Right ventricle myocardium inferior (tissue), 1 donor: ENCODE results near the gene AHCYL2. TPM values are rescaled to one million over a fixed set of nuclear protein-coding genes. Genes with fewer than 3 reads are reported as not detected.
"Not testable (repeated sequence)": the region's sequence is repeated elsewhere in the genome, so short reads cannot be mapped to it uniquely, and the experiment has no call there.

Source experiments
- ATAC-seq: fragments of 200-7000 bp; cut with Tn5 transposase; one replicate; pipeline ENCODE4 v1.9.1; 2020; ENCODE audit warnings: mild to moderate bottlenecking, moderate library complexity
- DNase-seq: peaks from one replicate; pipeline ENCODE4 v3.0.0; 2021; ENCODE audit errors: missing footprints
- intact Hi-C: fragments of 100-400 bp; cut with DNase I; formaldehyde crosslinking; loops from one replicate; pipeline ENCODE4 v1.11.0; 2022
- total RNA-seq: library from RNA; stranded (reverse); fragmentation: NEBNext Ultra II Directional; extraction: Animal tissue kit (Norgen Biotek cat#: 25700); gene quantifications from one replicate; pipeline ENCODE4 v1.2.1, GENCODE V29; 2021
- donor health status: DM: no; HTN: yes; CAD: no; lungs with severe emphysema.

Gene AHCYL2
- total RNA-seq, 1 donor from 2014 or later = 4.0 TPM

GRCh38 chr7:129388333-129389098 is 163.7 kb downstream of the AHCYL2 start:
- ATAC-seq (no peak), DNase-seq (no peak)
- intact Hi-C loops = no loop called here

GRCh38 chr7:129389829-129390228 is 165.0 kb downstream of the AHCYL2 start:
- intact Hi-C loops = no loop called here
- DNase-seq (no peak), ATAC-seq (no peak)

GRCh38 chr7:129390314-129390713 is 165.5 kb downstream of the AHCYL2 start:
- DNase-seq = no peak
- intact Hi-C loops = no loop called here
- no peak for ATAC-seq

- no peak for DNase-seq
- ATAC-seq = peak; percentile 68
- intact Hi-C loops = no loop called here
Measured at GRCh38 chr7:129391546-129392171, 166.8 kb downstream of the AHCYL2 start.

- ATAC-seq (no peak), DNase-seq (no peak)
- intact Hi-C loops = no loop called here
Measured at GRCh38 chr7:129393255-129393654, 168.4 kb downstream of the AHCYL2 start.

GRCh38 chr7:129394101-129394500 is 169.3 kb downstream of the AHCYL2 start:
- ATAC-seq (no peak), DNase-seq (no peak)
- intact Hi-C loops = no loop called here

- intact Hi-C loops = no loop called here
- DNase-seq = no peak
- ATAC-seq = no peak
Measured at GRCh38 chr7:129394982-129395914, 170.4 kb downstream of the AHCYL2 start.

GRCh38 chr7:129401228-129401966 is 176.6 kb downstream of the AHCYL2 start:
- no peak for ATAC-seq
- intact Hi-C loops = no loop called here
- DNase-seq = no peak

GRCh38 chr7:129401967-129402860 is 177.4 kb downstream of the AHCYL2 start:
- no peak for ATAC-seq
- no peak for DNase-seq
- intact Hi-C loops = no loop called here

GRCh38 chr7:129405527-129405926 is 180.7 kb downstream of the AHCYL2 start:
- DNase-seq = no peak
- ATAC-seq = no peak
- intact Hi-C loops = no loop called here

GRCh38 chr7:129410238-129410637 is 185.4 kb downstream of the AHCYL2 start:
- DNase-seq, intact Hi-C loops, ATAC-seq: not testable (repeated sequence)

GRCh38 chr7:129412501-129412900 is 187.7 kb downstream of the AHCYL2 start:
- no peak for DNase-seq
- intact Hi-C loops = no loop called here
- no peak for ATAC-seq

GRCh38 chr7:129417073-129417472 is 192.2 kb downstream of the AHCYL2 start:
- intact Hi-C loops = no loop called here
- DNase-seq = no peak

GRCh38 chr7:129421717-129422250 is 197.0 kb downstream of the AHCYL2 start:
- DNase-seq (no peak), ATAC-seq (no peak)
- intact Hi-C loops = no loop called here

More at GRCh38 chr7:129417073-129417472, 192.2 kb downstream of the AHCYL2 start:
- ATAC-seq = no peak

- intact Hi-C loops = no loop called here
- DNase-seq = no peak
- no peak for ATAC-seq
Measured at GRCh38 chr7:129422727-129423126, 197.9 kb downstream of the AHCYL2 start.

GRCh38 chr7:129423700-129424410 is 199.0 kb downstream of the AHCYL2 start:
- intact Hi-C loops = no loop called here
- ATAC-seq (no peak), DNase-seq (no peak)

GRCh38 chr7:129426482-129426881 is 201.7 kb downstream of the AHCYL2 start:
- DNase-seq (no peak), ATAC-seq (no peak)
- intact Hi-C loops = no loop called here
